Peyer's patch (tissue), 4 donors: ENCODE results near the gene ELF1. TPM values are rescaled to one million over a fixed set of nuclear protein-coding genes. Genes with fewer than 3 reads are reported as not detected.
A peak's percentile ranks its signal among the peaks of the same experiment; 100 is the strongest.

ENCODE experiments used
- DNase-seq, 3 donors: peaks; one replicate each; pipeline ENCODE4 v3.0.0-alpha.2; 2017 to 2019
- H3K27ac ChIP-seq, 4 donors: fragments of 200-600 bp; sonication (generic); one replicate each; pipeline ENCODE4 v1.5.1; 2016 to 2019
- H3K27me3 ChIP-seq, 2 donors: fragments of 200-600 bp; sonication (generic); one replicate each; pipeline ENCODE4 v1.5.1; 2019
- H3K36me3 ChIP-seq, 3 donors: fragments of 200-600 bp; sonication (generic); one replicate each; pipeline ENCODE4 v1.5.1; 2016 to 2019
- H3K4me1 ChIP-seq, 4 donors: fragments of 200-600 bp; sonication (generic); one replicate each; pipeline ENCODE4 v1.5.1; 2016 to 2019
- H3K4me3 ChIP-seq, 4 donors: fragments of 200-600 bp; sonication (generic); 1 replicate in 3 of 4; 2 replicates in 1 of 4; pipeline ENCODE4 v1.5.1; 2016 to 2019; ENCODE audit warnings: mild to moderate bottlenecking in 1 of 4
- H3K9me3 ChIP-seq, 4 donors: fragments of 200-600 bp; sonication (generic); one replicate each; pipeline ENCODE4 v1.5.1; 2016 to 2019; ENCODE audit warnings: mild to moderate bottlenecking in 1 of 4
- CTCF ChIP-seq, 6 experiments: fragments of 450-650 bp in 4 of 6; fragments of 200-600 bp in 2 of 6; sonication (generic) in 1 of 6; IDR thresholded peaks; one replicate each; pipeline ENCODE4 v1.5.1; 2017 to 2019; ENCODE audit warnings: antibody characterized with exemption in 6 of 6, mild to moderate bottlenecking in 3 of 6, moderate library complexity in 1 of 6
- POLR2A ChIP-seq, 2 donors: fragments of 450-650 bp; IDR thresholded peaks; one replicate each; pipeline ENCODE4 v1.5.1; 2017; ENCODE audit warnings: antibody characterized with exemption in 2 of 2, mild to moderate bottlenecking in 2 of 2, moderate library complexity in 2 of 2
- total RNA-seq, 4 donors: library from RNA; depleted of rRNA; stranded (reverse); fragments of >200 nt; gene quantifications; one replicate each; pipeline ENCODE4 v1.1.0, GENCODE V29; 2016

Gene ELF1
- total RNA-seq, 4 donors from 2014 or later: 77.7 to 145 (median 106) TPM

GRCh38 chr13:41015920-41016319 is 3.2 kb downstream of the ELF1 start:
- Histone ChIP-seq H3K27me3 (no peaks in the 10 kb centered on the region), H3K4me1 (peaks cover 0 to 39% (median 5%) of the 10 kb centered on the region in 4 donors), H3K36me3 (no peaks in the 10 kb centered on the region), H3K9me3 (no peaks in the 10 kb centered on the region), H3K27ac (peak overlapping the region; percentile 15 to 78 (median 34)), H3K4me3 (no peak overlapping the region)
- no peak for DNase-seq
- TF ChIP-seq POLR2A (IDR thresholded peaks at IDR 0.05) (no peak), CTCF (IDR thresholded peaks at IDR 0.05) (no peak)

GRCh38 chr13:41013835-41014234 is 5.3 kb downstream of the ELF1 start:
- Histone ChIP-seq H3K9me3 (no peaks in the 10 kb centered on the region), H3K4me3 (no peak overlapping the region), H3K4me1 (peaks cover 0 to 32% (median 5%) of the 10 kb centered on the region in 4 donors), H3K27me3 (no peaks in the 10 kb centered on the region), H3K36me3 (no peaks in the 10 kb centered on the region), H3K27ac (no peak overlapping the region)
- DNase-seq: no peak
- TF ChIP-seq POLR2A (IDR thresholded peaks at IDR 0.05) (no peak), CTCF (IDR thresholded peaks at IDR 0.05) (no peak)

- Histone ChIP-seq H3K27me3 (no peaks in the 10 kb centered on the region), H3K27ac (no peak overlapping the region), H3K36me3 (no peaks in the 10 kb centered on the region), H3K4me3 (no peak overlapping the region), H3K4me1 (peaks cover 0 to 44% (median 10%) of the 10 kb centered on the region in 4 donors), H3K9me3 (no peaks in the 10 kb centered on the region)
- no peak for DNase-seq
- no peak for TF ChIP-seq POLR2A (IDR thresholded peaks at IDR 0.05)
- no peak for TF ChIP-seq CTCF (IDR thresholded peaks at IDR 0.05)
Observed at GRCh38 chr13:41012536-41012935, 6.6 kb downstream of the ELF1 start.

GRCh38 chr13:41011382-41011956 is 7.6 kb downstream of the ELF1 start:
- no peak for DNase-seq
- Histone ChIP-seq H3K9me3 (no peaks in the 10 kb centered on the region), H3K4me3 (no peak overlapping the region), H3K27ac (no peak overlapping the region), H3K27me3 (no peaks in the 10 kb centered on the region), H3K4me1 (peaks cover 0 to 55% (median 13%) of the 10 kb centered on the region in 4 donors), H3K36me3 (no peaks in the 10 kb centered on the region)
- TF ChIP-seq POLR2A (IDR thresholded peaks at IDR 0.05) (no peak), CTCF (IDR thresholded peaks at IDR 0.05) (no peak)

- peak overlapping the region in 1 of 4 donors; percentile 57 for H3K27ac ChIP-seq
- no peak for TF ChIP-seq POLR2A (IDR thresholded peaks at IDR 0.05)
- no peak for TF ChIP-seq CTCF (IDR thresholded peaks at IDR 0.05)
Observed at GRCh38 chr13:41008349-41008980, 10.7 kb downstream of the ELF1 start.

More at GRCh38 chr13:41008349-41008980, 10.7 kb downstream of the ELF1 start:
- no peak overlapping the region for H3K4me3 ChIP-seq
- H3K4me1 ChIP-seq: peaks cover 0 to 76% (median 26%) of the 10 kb centered on the region in 4 donors
- no peak for DNase-seq
- no peaks in the 10 kb centered on the region for H3K9me3 ChIP-seq
- no peaks in the 10 kb centered on the region for H3K36me3 ChIP-seq
- no peaks in the 10 kb centered on the region for H3K27me3 ChIP-seq
